ENCODE results near the gene ST6GALNAC6. TPM values are rescaled to one million over a fixed set of nuclear protein-coding genes. Genes with fewer than 3 reads are reported as not detected.

The ST6GALNAC6 gene
- total RNA-seq, 2 donors from 2014 or later: 68.2 to 106 TPM

DNA sequence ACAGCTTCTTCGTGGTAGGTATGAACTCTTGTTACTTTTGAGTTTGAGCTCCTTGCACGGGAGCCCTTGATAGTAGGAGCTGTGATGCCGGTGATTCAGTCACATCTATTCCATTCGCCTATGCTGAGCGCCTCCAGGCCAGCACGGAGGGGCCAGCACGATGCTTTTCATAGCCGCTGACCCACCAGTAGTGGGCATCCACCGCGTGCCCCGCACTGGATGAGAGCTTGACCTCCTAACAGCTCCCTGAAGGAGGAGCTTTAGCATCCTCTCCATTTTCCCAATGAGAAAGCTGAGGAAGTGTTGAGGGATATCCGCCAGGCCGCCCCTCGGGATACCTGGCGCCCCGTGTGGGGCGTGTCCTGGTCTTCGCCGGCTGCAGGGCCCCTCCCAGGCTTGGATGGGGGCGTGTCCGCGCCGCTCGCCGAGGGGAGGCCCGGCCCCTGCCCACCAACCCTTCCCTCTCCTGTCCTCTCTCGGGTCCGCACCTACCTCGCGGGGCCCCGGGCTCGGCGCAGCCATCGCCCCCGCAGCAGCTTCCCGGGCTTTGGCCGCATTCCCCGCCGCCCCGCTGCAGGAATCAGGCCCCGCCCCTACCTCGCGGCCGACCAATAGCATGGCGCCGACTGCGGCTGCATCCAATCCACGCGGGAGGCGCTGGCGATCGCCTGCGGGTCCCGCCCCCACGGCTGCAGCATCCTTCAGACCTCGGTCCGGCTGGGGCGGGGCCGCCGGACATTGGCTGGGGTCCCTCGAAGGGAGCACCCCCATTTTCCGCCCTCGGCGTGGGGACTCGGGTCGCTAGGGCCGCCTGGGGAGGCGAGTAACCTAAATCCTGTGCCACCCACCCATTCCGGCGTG, 31.1 kb upstream of the ST6GALNAC6 start, which contains the start of gene PIP5KL1:
TSS of gene PIP5KL1 (minus strand) at position 547 of the 861 bp plus-strand sequence. CDS start at position 522, 25 bp downstream.
- peak; percentile 81 for DNase-seq (ENCODE audit: low spot score)
- TF ChIP-seq, protein P1, sequence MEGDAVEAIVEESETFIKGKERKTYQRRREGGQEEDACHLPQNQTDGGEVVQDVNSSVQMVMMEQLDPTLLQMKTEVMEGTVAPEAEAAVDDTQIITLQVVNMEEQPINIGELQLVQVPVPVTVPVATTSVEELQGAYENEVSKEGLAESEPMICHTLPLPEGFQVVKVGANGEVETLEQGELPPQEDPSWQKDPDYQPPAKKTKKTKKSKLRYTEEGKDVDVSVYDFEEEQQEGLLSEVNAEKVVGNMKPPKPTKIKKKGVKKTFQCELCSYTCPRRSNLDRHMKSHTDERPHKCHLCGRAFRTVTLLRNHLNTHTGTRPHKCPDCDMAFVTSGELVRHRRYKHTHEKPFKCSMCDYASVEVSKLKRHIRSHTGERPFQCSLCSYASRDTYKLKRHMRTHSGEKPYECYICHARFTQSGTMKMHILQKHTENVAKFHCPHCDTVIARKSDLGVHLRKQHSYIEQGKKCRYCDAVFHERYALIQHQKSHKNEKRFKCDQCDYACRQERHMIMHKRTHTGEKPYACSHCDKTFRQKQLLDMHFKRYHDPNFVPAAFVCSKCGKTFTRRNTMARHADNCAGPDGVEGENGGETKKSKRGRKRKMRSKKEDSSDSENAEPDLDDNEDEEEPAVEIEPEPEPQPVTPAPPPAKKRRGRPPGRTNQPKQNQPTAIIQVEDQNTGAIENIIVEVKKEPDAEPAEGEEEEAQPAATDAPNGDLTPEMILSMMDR (IDR thresholded peaks at IDR 0.05): peak in 1 of 2 donors; percentile 17
- no peaks in the 10 kb centered on the region for H3K36me3 ChIP-seq
- H3K4me1 ChIP-seq: peaks cover 0 to 47% of the 10 kb centered on the region in 2 donors
- H3K27ac ChIP-seq: no peak within 1 kb of the TSS
- no peaks in the 10 kb centered on the region for H3K9me3 ChIP-seq
- H3K4me3 ChIP-seq: peak within 1 kb of the TSS; percentile 41 to 63
- peaks cover 5 to 16% of the 10 kb centered on the region in 2 donors for H3K27me3 ChIP-seq

DNA sequence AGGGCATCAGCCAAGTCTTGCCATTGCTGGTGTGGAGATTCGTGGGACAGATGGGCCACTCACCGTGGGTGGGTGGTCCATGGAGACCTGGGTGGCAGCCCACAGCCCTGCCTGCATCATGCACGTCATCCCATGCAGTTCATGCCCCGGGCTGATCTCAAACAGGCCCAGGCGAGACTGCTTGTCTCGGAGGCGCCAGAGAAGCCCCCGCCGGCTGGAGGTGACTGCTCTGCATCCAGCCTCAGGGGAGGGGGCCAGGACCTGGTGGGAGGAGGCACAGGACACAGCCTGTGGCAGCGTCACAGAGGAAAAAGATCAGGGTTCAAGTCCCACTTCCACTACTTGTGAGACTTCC, 30.2 kb upstream of the ST6GALNAC6 start:
- no peak overlapping the region for H3K27ac ChIP-seq
- TF ChIP-seq, protein P1 (IDR thresholded peaks at IDR 0.05): no peak
- no peaks in the 10 kb centered on the region for H3K9me3 ChIP-seq
- no peak for DNase-seq (ENCODE audit: low spot score)
- H3K27me3 ChIP-seq: peaks cover 5 to 16% of the 10 kb centered on the region in 2 donors
- peaks cover 0 to 41% of the 10 kb centered on the region in 2 donors for H3K4me1 ChIP-seq
- H3K36me3 ChIP-seq: no peaks in the 10 kb centered on the region
- H3K4me3 ChIP-seq: no peak overlapping the region

DNA sequence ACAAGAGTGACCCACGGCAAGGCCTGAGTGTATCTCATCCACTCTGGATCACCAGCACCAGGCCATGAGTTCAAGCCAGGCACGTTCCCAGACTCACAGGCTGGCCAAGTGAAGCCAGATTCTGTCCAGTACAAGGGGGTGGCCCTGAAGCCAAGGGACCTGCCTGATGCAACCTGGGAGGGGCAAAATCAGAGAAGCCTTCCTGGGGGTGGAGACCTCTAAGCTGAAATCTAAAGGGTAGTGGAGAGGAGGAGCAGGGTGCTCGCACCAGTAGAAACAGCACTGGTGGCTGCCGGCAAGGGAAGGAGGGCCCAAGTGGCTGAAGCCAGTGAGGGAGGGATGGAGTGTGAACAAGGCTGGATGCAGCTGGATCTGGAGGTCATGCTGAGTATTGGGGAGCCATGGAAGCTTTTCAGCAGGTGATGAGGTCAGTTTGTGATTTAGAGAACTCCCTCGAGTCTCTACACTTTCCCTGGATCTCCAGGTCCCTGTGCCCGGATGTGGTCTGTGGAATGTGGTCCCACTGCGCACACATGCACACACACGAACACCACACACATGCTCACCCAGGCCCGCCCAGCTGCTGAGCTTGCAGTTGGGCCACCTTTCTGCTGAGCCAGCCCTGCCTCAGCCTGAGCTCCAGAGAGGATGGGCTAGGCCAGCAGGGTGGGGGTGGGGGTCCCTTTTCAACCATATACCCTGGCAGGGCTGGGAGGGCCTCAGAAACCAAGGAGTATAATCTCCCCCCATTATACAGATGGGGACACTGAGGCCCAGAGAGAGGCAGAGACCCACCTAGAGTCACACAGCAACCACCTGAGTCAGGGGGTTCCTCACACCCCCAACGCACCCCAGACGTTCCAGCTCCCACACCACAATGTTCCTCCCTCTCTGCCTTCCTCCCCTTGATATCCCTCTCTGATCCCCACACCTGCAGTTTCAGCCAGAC, 29.5 kb upstream of the ST6GALNAC6 start:
- Histone ChIP-seq H3K36me3 (no peaks in the 10 kb centered on the region), H3K27me3 (peaks cover 5 to 16% of the 10 kb centered on the region in 2 donors), H3K4me3 (no peak overlapping the region), H3K4me1 (peaks cover 0 to 41% of the 10 kb centered on the region in 2 donors), H3K27ac (no peak overlapping the region), H3K9me3 (no peaks in the 10 kb centered on the region)
- TF ChIP-seq, protein P1 (IDR thresholded peaks at IDR 0.05): no peak
- no peak for DNase-seq (ENCODE audit: low spot score)

DNA sequence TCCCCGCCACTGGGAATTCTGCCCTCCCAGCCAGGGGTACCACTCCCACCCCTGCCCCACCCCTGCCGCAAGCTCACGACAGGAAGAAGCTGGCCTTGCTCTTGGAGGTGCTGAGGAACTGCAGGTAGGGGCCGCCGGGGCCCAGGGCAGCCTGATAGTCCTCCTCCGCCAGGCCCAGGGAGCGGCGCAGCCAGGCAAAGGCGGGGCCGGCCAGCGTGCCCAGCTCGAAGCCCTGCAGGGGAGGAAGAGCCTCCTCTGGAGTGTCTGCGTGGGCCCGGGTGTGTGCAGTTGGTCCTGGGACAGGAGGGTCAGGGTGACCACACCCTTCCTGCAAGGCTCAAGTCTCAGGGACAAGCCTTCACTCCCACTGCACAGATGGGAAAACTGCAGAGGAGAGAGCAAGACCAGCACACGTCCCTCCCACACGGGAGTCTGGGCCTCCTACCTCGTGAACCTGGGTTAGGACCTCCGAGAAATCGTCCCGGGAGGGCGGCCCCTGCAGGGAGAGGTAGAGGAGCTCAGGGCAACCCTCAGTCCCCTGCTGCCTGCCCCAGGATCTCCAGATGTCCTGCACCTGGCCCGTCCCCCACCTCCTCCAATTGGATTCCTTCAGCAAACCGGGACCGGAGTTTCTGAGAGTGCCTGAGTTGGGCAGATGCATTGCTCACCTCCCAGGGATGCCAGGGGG, 28.7 kb upstream of the ST6GALNAC6 start:
- Histone ChIP-seq H3K27ac (no peak overlapping the region), H3K4me3 (peak overlapping the region in 1 of 2 donors; percentile 10), H3K4me1 (peaks cover 0 to 41% of the 10 kb centered on the region in 2 donors), H3K36me3 (no peaks in the 10 kb centered on the region), H3K9me3 (no peaks in the 10 kb centered on the region), H3K27me3 (peaks cover 5 to 16% of the 10 kb centered on the region in 2 donors)
- no peak for DNase-seq (ENCODE audit: low spot score)
- TF ChIP-seq, protein P1 (IDR thresholded peaks at IDR 0.05): no peak
